HepG2 (cell line): ENCODE results near the gene RANBP17. TPM values are rescaled to one million over a fixed set of nuclear protein-coding genes. Genes with fewer than 3 reads are reported as not detected.

ENCODE experiments used
- ATAC-seq: fragments of 200-7000 bp; cut with Tn5 transposase; 3 replicates; pipeline ENCODE4 v1.9.1; 2020; ENCODE audit warnings: mild to moderate bottlenecking, moderate library complexity
- BruUV-seq: library from RNA; stranded (reverse); fragments of 400-500 nt; replicated peaks from 2 replicates; lab custom pipeline; 2021; lab: Mats Ljungman, UMichigan
- CTCF ChIA-PET: fragments of 300-600 bp; formaldehyde crosslinking; extraction: SDS; loops from one replicate; lab custom pipeline; 2021; ENCODE audit warnings: low total read pairs, inconsistent platforms, low intra/inter-chr PET ratio; lab: Yijun Ruan, JAX
- POLR2A ChIA-PET: fragments of 350-600 bp; sonication (Branson Sonifier 250); formaldehyde crosslinking; loops from one replicate; lab custom pipeline; 2020; ENCODE audit warnings: antibody characterized with exemption, inconsistent platforms; lab: Yijun Ruan, JAX
- DNase-seq: peaks from one replicate; pipeline ENCODE4 v3.0.0-alpha.2; 2015; ENCODE audit warnings: low spot score
- FAIRE-seq: peaks from 3 replicates; lab custom pipeline; 2011; peaks lifted over from hg19 to GRCh38; lab: Jason Lieb, UNC
- H2AFZ ChIP-seq: one replicate; pipeline ENCODE4 v1.6.1; 2011; ENCODE audit warnings: low read length, inconsistent platforms
- H3K27ac ChIP-seq: fragments of 300-600 bp; 3 replicates; pipeline ENCODE4 v1.8.0; 2011; ENCODE audit warnings: mixed run types, mild to moderate bottlenecking, mixed read lengths, low read length, inconsistent platforms; ENCODE audit not compliant: insufficient read depth; ENCODE audit errors: extremely low read length
- H3K27me3 ChIP-seq, 2 experiments: fragments of 200-600 bp in 1 of 2; 2 replicates in 1 of 2; 3 replicates in 1 of 2; pipeline versions ENCODE4 v1.6.0 to v1.8.0; 2011; ENCODE audit warnings: low read length in 2 of 2, mild to moderate bottlenecking in 2 of 2, moderate library complexity in 2 of 2, inconsistent platforms in 1 of 2; ENCODE audit not compliant: insufficient read depth in 2 of 2, control insufficient read depth in 1 of 2
- H3K36me3 ChIP-seq, 2 experiments: fragments of 200-600 bp in 1 of 2; replicated peaks in 1 of 2; 2 replicates in 1 of 2; 3 replicates in 1 of 2; pipeline versions ENCODE4 v1.5.1 to v1.8.0; 2011; ENCODE audit warnings: low read length in 2 of 2, inconsistent platforms in 1 of 2; ENCODE audit not compliant: insufficient read depth in 2 of 2, control insufficient read depth in 1 of 2
- H3K4me1 ChIP-seq: 2 replicates; pipeline ENCODE4 v1.5.1; 2012; ENCODE audit warnings: low read length, inconsistent platforms; ENCODE audit not compliant: insufficient read depth
- H3K4me2 ChIP-seq: 2 replicates; pipeline ENCODE4 v1.6.0; 2011; ENCODE audit warnings: low read depth, low read length, inconsistent platforms
- H3K4me3 ChIP-seq, 3 experiments: fragments of 200-600 bp in 1 of 3; sonication (generic), shearing (Covaris generic) in 1 of 3; replicated peaks in 1 of 3; 2 replicates each; pipeline ENCODE4 v1.5.1; 2011 to 2016; ENCODE audit warnings: low read length in 3 of 3, inconsistent platforms in 2 of 3, low read depth in 2 of 3, mild to moderate bottlenecking in 2 of 3, control low read depth in 1 of 3, mixed read lengths in 1 of 3; ENCODE audit not compliant: insufficient read depth in 1 of 3
- H3K79me2 ChIP-seq: one replicate; pipeline ENCODE4 v1.6.1; 2011; ENCODE audit warnings: low read length, inconsistent platforms; ENCODE audit not compliant: insufficient read depth
- H3K9ac ChIP-seq: 2 replicates; pipeline ENCODE4 v1.6.0; 2011; ENCODE audit warnings: mild to moderate bottlenecking, low read depth, low read length, inconsistent platforms; ENCODE audit not compliant: insufficient read depth
- H3K9me3 ChIP-seq: 2 replicates; pipeline ENCODE4 v1.5.1; 2012; ENCODE audit warnings: mild to moderate bottlenecking, low read length
- H4K20me1 ChIP-seq: 2 replicates; pipeline ENCODE4 v1.6.0; 2011; ENCODE audit warnings: inconsistent platforms, mild to moderate bottlenecking, low read length, moderate library complexity; ENCODE audit not compliant: insufficient read depth
- CBX1 ChIP-seq: IDR thresholded peaks from one replicate; pipeline ENCODE4 v1.6.1; 2016; ENCODE audit warnings: antibody characterized with exemption, low read depth
- GPN1 ChIP-seq: sonication (generic); formaldehyde crosslinking; IDR thresholded peaks from 2 replicates; pipeline ENCODE4 v1.5.1; 2020; ENCODE audit warnings: missing genetic modification reagents, borderline replicate concordance
- ZNF317 ChIP-seq: sonication (generic); formaldehyde crosslinking; IDR thresholded peaks from 2 replicates; pipeline ENCODE4 v1.5.0; 2020; ENCODE audit warnings: mild to moderate bottlenecking, missing genetic modification reagents
- ZNF468 ChIP-seq: sonication (generic); formaldehyde crosslinking; IDR thresholded peaks from 2 replicates; pipeline ENCODE4 v1.8.0; 2022; ENCODE audit warnings: mild to moderate bottlenecking, moderate library complexity, missing genetic modification reagents
- WGBS: methylation state at CpG from one replicate; pipeline ENCODE4 v1.1.6; 2017; ENCODE audit warnings: low lambda C conversion rate; 5-methylcytosine and 5-hydroxymethylcytosine counted together
- in situ Hi-C: cut with HindIII; loops from 2 replicates; pipeline ENCODE4 v1.10.0; 2017; ENCODE audit warnings: low pct_unique_long_range_greater_than_20kb; ENCODE audit not compliant: extremely low pct_ligation_motif_present
- intact Hi-C: fragments of 100-400 bp; cut with micrococcal nuclease; formaldehyde crosslinking; loops from one replicate; pipeline ENCODE4 v1.10.0; 2022; ENCODE audit not compliant: unreplicated experiment
- polyA plus RNA-seq, 8 experiments: library from polyadenylated mRNA; depleted of rRNA in 3 of 8; stranded (reverse) in 7 of 8; unstranded in 1 of 8; fragments of >200 nt; fragmentation: Illumina TruSeq in 4 of 8; extraction: Trizol in 4 of 8; gene quantifications; 2 replicates each; pipeline versions ENCODE4 v1.2.1 to v1.2.3, GENCODE V29; 2011 to 2016; ENCODE audit warnings: low read depth in 4 of 8, missing spikeins in 1 of 8, mixed read lengths in 1 of 8; ENCODE audit not compliant: insufficient read depth in 1 of 8
- total RNA-seq, 5 experiments: library from RNA; depleted of rRNA; stranded (reverse); fragments of >200 nt; fragmentation: Illumina TruSeq; extraction: Trizol; gene quantifications; 2 replicates each; pipeline ENCODE4 v1.2.3, GENCODE V29; 2016; ENCODE audit warnings: low read depth in 1 of 5

The RANBP17 gene
- total and polyA plus RNA-seq, 2 of the 13 experiments (the other 11 are each of a cell fraction or from before 2014, with no cell fraction given): not detected

DNA sequence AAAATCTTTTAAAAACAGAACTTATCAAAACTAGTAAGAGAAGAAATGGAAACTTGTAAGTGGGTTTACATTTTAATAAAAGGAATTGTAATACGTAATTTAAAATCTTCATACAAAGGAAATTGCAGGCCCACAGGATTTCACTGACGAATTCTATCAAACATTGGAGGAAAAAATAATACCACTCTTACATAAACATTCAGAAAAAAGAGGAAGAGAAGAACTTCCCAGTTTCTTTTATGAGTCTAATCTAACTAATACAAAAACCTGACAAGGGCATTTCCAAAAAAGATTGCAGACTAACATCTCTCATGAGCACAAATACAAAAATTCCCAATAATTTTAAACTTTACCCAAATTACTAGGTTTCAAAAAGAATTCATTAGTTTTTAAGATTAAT is 149.0 kb downstream of the RANBP17 start:
- Histone ChIP-seq H3K4me2 (no peak overlapping the region), H4K20me1 (no peaks in the 10 kb centered on the region), H2AFZ (no peak overlapping the region), H3K9ac (no peak overlapping the region), H3K36me3 (no peaks in the 10 kb centered on the region), H3K79me2 (no peaks in the 10 kb centered on the region), H3K27me3 (no peaks in the 10 kb centered on the region), H3K27ac (no peak overlapping the region), H3K4me3 (no peak overlapping the region), H3K4me1 (no peaks in the 10 kb centered on the region), H3K9me3 (no peaks in the 10 kb centered on the region)
- 0% methylated on average over 2 of the region's 2 CpGs for WGBS
- DNase-seq: no peak
- ATAC-seq: no peak
- POLR2A ChIA-PET: no interaction called here
- in situ Hi-C loops: no loop called here
- TF ChIP-seq CBX1 (no peak), GPN1 (no peak)
- FAIRE-seq: no peak
- CTCF ChIA-PET: no interaction called here
- intact Hi-C loops: no loop called here
- BruUV-seq: no TSS peak

- no peaks in the 10 kb centered on the region for H3K79me2 ChIP-seq
- intact Hi-C loops (no loop called here), in situ Hi-C loops (no loop called here)
- no peak for ATAC-seq
- H3K9ac ChIP-seq: no peak overlapping the region
- H3K27me3 ChIP-seq: no peaks in the 10 kb centered on the region
- peaks cover 30% of the 10 kb centered on the region for H3K9me3 ChIP-seq
- no peaks in the 10 kb centered on the region for H3K36me3 ChIP-seq
- ChIA-PET POLR2A (no interaction called here), CTCF (no interaction called here)
- H4K20me1 ChIP-seq: no peaks in the 10 kb centered on the region
- no peak overlapping the region for H3K4me2 ChIP-seq
- no peak overlapping the region for H3K27ac ChIP-seq
- no peak overlapping the region for H3K4me3 ChIP-seq
- no TSS peak for BruUV-seq
- H2AFZ ChIP-seq: no peak overlapping the region
- no peak for DNase-seq
- no peak for FAIRE-seq
- H3K4me1 ChIP-seq: no peaks in the 10 kb centered on the region
- TF ChIP-seq ZNF468 (CRISPR knock-in tag): no peak
- peak; percentile 95 for TF ChIP-seq ZNF317 (CRISPR knock-in tag)
Observed at GRCh38 chr5:171023508-171023907, 161.7 kb downstream of the RANBP17 start.
